Renal cortical epithelial cell (primary cell): Measurements from ENCODE around the gene ATG4C. TPM values are rescaled to one million over a fixed set of nuclear protein-coding genes. Genes with fewer than 3 reads are reported as not detected.
"Not testable (repeated sequence)": the region's sequence is repeated elsewhere in the genome, so short reads cannot be mapped to it uniquely, and the experiment has no call there.

ENCODE experiments used
- DNase-seq: peaks from one replicate; pipeline ENCODE4 v3.0.0-alpha.2; 2011; ENCODE audit warnings: low read depth
- total RNA-seq: library from RNA; depleted of rRNA; stranded (reverse); fragments of >200 nt; gene quantifications from 2 replicates; pipeline ENCODE4 v1.2.3, GENCODE V29; 2014

ATG4C gene, protein sequence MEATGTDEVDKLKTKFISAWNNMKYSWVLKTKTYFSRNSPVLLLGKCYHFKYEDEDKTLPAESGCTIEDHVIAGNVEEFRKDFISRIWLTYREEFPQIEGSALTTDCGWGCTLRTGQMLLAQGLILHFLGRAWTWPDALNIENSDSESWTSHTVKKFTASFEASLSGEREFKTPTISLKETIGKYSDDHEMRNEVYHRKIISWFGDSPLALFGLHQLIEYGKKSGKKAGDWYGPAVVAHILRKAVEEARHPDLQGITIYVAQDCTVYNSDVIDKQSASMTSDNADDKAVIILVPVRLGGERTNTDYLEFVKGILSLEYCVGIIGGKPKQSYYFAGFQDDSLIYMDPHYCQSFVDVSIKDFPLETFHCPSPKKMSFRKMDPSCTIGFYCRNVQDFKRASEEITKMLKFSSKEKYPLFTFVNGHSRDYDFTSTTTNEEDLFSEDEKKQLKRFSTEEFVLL
- 8.9 and 10.6 TPM in 2 replicates for total RNA-seq

DNA sequence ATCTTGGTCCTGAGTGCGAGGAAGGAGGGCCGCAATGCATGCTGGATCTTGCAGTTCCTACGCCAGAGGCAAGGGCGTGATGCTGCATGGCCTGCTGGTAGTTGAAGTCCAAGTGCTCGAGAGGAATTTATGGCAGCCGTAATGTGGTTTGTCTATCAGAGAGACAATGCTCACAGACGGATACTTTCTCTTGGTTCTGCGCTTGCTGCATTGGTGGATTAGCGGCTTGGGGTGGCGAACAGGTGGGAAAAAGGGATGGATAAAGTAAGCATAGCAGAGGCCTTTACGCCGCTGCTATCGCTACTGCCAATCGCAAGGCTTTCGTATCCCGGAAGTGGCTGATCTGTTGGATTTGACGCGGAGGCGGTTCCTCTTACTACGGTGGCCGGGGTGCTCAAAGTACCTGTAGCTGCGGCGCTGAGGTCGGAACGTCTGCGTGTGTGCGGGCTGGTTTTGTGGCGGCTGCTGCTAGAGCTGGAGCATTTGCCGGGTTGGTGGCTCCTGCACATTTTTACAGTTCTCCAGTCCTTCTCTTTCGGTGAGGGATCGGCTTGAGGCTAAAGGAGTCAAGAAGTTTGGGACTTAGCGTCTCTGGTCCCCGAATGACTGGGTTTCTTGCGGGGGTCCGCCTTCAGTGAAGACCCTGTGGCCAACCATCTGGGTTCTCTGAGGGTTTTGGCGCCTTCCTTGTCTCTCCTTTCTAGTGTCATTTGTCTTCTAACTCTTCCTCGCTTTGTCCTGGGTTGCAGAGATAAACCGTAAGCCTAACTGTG, at the start of gene ATG4C:
Gene ATG4C (plus strand): TSS at position 397 of the 773 bp plus-strand sequence. CDS start 19,655 bp downstream, outside the sequence.
- peak; percentile 98 for DNase-seq

DNA sequence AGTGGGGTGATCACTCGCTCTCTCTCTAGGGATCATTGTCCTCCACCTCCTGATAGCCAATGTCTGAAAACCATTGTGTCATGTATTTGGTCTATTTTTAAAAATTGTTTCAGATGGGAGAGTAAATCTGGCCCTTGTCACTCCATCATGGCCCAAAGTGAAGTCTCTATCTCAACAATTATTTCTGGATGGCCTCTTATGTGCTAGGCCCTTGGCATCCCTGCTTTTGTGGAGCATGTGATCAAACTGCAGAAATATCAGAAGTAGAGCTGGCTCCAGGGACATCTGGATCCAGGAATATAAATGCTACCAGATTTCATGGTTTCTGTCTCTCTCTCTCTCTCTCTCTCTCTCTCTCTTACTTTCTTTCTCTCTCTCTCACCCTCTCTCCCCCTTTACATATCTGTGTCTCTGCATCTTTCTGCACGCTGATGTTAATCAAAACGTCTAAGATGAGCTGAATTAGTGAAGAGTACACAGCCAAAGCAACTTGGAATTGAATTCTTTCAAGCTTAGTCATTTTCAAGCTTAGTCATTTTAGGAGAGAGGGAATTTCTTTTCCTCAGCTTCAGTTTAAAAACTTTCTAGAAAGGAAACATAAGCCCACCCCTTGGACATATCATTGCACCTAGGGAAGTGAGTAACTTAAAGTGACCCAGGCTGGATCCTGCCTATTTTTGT, 48.3 kb upstream of the ATG4C start:
- peak; percentile 64 for DNase-seq

DNA sequence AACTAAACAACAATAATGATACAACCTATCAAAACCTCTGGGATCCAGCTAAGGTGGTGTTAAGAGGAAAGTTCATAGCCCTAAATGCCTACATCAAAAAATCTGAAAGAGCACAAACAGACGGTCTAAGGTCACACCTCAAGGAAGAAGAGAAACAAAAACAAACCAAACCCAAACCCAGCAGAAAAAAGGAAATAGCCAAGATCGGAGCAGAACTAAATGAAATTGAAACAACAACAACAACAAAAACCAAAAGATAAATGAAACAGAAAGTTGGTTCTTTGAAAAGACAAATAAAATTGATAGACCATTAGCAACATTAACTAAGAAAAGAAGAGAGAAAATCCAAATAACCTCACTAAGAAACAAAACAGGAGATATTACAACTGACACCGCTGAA, 43.2 kb upstream of the ATG4C start:
- not testable (repeated sequence) for DNase-seq

DNA sequence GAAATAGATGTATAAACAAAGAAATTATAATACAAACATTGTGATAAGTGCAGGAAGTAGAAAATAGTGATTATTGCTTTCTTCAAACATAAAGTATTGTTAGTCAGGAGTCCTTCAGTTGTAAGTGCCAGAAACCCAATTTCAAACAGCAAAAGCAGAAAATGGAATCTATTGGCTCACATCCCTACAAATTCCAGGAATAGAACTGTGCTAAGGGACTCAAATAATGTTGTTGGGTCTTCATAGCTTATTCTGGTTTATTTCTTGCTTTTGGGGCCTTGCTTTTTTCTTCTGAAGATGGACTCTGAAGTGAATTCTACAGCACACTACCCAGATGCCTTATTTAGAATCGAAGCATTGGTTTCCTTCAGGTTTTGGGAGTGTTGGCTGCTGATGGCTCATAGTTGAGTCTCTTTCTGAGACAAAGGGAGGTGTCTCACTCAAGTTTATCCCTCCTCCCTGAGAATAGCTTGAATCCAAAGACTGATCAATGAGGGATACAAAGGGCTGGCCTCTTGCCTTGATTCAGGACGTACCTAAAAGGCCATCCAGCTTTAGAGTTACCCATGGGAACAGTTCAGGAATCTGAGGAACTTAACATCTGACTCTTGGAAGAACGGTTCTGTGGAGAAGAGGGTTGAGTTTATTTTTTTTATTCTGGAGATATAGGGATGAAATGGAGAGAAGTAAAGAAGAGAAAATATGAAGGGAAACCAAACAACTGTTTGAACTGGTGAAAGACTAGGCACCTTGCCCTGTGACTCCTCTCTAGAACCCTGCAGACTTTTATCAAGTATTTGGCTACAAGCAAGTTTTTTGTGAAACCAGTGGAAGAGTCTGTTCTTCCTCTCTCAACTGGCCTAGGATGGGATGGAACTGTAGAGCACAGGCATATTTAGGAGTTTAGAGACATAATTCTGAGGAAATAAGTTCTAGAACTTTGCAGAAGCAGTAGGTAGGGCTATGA, 39.0 kb upstream of the ATG4C start:
- no peak for DNase-seq

DNA sequence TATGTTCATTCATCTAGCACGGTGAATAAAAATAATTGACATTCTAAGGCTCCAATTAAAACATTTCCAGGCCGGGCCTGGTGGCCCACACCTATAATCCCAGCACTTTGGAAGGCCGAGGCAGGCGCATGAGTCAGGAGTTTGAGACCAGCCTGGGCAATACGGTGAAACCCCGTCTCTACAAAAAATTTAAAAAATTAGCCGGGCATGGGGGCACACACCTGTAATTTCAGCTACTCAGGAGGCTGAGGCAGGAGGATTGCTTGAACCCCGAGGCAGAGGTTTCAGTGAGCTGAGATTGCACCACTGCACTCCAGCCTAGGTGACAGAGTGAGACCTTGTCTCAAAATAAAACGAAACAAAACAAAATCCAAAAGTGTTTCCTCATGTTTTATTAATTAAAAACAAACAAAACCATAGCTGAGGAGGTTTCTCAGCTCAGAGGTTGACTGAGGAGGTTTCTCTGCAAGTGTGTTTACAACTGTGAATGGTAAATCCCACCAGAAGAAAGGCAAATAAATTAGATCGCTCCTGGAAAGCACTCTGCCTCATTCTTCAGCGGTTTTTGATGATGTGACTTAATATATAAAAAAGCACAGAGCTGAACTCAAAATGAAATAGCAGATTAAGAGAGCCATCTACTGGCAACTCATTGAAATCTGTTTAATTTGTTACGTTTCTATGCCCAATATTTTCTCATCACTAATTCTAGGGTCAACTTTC, 37.7 kb upstream of the ATG4C start:
- DNase-seq = peak; percentile 72

DNA sequence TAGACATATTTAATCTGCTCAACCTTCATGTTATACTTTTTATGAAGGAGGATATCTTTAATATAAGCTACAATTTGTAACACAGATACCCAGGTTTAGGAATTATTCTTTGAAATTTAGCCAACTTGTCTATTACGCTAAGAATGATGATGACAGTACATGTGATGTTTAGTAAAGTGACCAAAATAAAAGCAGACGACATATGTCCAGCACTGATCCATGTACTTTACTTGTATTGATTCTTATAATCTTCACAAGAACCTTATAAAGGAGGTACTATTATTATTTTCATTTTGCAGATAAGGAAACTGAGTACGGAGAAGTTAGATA, 37.2 kb upstream of the ATG4C start:
- no peak for DNase-seq

DNA sequence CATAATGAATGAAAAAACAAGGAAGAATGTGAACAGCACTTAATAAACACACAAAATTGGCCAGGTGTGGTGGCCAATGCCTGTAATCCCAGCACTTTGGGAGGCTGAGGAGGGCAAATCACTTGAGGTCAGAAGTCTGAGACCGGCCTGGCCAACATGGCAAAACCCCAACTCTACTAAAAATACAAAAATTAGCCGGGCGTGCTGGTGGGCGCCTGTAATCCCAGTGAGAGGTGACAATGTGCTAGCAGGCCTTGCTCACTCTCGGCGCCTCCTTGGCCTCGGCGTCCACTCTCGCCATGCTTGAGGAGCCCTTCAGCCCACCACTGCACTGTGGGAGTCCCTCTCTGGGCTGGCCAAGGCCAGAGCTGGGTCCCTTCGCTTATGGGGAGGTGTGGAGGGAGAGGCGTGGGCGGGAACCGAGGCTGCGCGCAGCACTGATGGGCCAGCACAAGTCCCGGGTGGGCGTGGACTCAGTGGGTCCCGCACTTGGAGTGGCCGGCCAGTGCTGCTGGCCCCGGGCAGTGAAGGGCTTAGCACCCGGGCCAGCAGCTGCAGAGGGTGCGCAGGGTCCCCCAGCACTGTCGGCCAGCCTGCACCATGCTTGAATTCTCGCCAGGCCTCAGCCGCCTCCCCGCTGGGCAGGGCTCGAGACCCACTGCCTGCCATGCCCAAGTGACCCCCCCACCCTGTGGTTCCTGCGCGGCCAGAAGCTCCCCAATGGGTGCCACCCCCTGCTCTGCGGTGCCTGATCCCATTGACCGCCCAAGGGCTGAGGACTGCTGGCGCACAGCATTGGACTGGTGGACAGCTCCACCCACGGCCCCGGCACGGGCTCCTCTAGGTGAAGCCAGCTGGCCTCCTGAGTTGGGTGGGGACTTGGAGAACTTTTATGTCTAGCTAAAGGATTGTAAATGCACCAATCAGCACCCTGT, 30.6 kb upstream of the ATG4C start:
- no peak for DNase-seq

DNA sequence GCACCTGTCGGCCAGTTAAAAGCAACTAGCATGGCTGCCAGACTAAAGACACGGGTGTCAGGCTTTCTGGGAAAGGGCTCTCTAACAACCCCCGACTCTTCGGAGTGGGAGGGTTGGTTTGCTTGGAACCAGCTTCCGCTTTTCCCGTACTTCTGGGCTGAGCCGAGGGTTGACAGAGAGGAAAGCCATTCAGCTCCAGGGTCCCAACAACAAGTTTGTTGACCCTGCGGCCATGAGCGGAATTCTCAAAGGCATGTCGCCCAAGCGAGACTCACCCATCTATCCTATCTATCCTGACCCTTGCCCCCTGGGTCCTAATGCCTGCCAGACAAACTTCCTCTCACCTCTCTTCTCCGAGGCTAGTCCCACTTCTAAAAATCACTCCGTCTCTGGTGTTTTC, 29.0 kb upstream of the ATG4C start:
- not testable (repeated sequence) for DNase-seq

DNA sequence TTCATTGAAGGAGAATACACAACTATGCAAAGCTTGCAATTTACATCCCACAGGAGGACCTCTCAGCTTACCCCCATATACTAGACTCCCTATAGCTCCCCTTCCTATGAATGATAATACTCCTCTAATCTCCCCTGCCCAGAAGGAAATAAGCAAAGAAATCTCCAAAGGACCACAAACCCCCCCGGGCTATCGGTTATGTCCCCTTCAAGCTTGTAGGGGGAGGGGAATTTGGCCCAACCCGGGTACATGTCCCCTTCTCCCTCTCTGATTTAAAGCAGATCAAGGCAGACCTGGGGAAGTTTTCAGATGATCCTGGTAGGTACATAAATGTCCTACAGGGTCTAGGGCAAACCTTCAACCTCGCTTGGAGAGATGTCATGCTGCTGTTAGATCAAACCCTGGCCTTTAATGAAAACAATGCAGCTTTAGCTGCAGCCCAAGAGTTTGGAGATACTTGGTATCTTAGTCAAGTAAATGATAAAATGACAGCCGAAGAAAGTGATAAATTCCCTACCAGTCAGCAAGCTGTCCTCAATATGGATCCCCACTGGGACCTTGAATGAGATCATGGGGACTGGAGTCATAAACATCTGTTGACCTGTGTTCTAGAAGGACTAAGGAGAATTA, 27.6 kb upstream of the ATG4C start:
- not testable (repeated sequence) for DNase-seq

DNA sequence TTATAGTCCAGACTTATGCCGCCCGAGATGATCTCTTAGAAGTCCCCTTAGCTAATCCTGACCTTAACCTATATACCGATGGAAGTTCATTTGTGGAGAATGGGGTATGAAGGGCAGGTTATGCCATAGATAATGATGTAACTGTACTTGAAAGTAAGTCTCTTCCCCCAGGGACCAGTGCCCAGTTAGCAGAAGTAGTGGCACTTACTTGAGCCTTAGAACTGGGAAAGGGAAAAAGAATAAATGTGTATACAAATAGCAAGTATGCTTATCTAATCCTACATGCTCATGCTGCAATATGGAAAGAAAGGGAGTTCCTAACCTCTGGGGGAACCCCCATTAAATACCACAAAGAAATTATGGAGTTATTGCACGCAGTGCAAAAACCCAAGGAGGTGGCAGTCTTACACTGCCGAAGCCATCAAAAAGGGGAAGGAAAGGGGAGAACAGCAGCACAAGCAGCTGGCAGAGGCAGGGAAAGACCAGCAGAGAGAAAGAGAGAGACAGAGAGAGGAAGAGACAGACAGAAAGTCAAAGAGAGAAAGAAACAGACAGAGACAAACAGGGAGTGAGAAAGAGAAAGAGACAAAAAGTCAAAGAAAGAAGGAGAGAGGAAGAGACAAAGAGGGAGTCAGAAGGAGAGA, 24.6 kb upstream of the ATG4C start:
- not testable (repeated sequence) for DNase-seq

DNA sequence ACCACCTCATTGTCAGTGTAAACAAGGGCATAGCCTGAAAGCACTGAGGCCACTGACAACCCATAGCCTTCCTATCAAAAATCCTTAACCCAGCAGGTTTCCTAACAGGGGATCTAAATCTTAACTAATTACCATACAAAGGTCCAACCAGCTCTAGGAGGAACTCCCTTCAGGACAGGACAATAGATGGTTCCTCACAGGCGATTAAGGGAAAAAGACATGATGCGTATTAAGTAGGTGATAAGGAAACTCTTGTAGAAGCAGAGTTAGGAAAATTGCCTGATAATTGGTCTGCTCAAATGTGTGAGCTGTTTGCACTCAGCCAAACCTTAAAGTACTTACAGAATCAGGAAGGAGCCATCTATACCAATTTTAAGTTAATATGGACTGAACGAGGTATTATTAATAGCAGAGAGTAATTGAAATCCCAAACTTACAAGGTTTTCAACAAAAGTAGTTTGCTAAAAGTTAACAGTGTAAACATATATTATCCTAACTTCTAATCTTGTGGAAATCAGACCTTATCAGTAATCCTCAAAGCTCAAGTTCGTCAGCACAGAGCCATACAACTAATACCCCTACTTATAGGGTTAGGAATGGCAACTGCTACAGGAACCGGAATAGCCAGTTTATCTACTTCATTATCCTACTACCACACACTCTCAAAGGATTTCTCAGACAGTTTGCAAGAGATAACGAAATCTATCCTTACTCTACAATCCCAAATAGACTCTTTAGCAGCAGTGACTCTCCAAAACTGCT, 23.7 kb upstream of the ATG4C start:
- DNase-seq = not testable (repeated sequence)

DNA sequence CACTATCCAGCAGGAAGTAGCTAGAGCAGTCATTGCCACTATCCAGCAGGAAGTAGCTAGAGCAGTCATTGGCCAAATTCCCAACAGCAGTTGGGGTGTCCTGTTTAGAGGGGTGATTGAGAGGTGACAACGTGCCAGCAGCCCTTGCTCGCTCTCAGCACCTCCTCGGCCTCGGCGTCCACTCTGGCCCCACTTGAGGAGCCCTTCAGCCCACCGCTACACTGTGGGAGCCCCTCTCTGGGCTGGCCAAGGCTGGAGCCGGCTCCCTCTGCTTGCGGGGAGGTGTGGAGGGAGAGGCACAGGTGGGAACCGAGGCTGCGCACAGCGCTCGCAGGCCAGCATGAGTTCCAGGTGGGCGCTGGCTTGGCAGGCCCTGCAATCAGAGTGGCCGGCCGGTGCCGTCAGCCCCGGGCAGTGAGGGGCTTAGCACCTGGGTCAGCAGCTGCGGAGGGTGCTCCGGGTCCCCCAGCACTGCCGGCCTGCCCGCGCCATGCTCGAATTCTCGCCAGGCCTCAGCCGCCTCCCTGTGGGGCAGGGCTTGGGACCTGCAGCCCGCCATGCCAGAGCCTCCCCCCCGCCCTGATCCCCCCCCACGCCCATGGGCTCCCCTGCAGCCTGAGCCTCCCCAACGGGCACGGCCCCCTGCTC, 22.6 kb upstream of the ATG4C start:
- DNase-seq = not testable (repeated sequence)

DNA sequence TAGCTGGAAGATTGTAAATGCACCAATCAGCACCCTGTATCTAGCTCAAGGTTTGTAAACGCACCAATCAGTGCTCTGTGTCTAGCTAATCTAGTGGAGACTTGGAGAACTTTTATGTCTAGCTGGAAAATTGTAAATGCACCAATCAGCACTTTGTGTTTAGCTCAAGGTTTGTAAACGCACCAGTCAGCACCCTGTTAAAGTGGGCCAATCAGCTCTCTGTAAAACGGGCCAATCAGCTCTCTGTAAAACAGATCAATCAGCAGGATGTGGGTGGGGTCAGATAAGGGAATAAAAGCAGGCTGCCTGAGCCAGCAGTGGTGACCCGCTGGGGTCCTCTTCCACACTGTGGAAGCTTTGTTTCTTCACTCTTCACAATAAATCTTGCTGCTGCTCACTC, 21.9 kb upstream of the ATG4C start:
- not testable (repeated sequence) for DNase-seq

DNA sequence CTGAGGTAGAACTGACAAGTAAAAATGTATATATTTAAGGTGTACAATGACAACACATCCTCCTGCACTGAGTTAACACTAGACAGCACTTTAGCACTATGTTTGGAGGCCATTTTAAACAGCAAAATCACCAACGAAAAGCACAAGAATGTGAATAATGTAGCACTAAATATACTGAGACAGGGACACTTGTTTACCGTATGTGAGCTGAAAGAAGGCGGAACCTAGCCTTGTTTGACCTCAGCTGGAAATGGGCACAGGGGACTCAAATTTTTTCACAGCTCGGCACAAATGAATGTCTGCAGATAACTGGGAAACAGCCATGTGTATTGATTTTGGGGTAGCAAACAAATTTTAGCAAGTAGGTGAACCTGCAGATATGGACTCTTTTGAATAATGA, 18.0 kb upstream of the ATG4C start:
- no peak for DNase-seq

DNA sequence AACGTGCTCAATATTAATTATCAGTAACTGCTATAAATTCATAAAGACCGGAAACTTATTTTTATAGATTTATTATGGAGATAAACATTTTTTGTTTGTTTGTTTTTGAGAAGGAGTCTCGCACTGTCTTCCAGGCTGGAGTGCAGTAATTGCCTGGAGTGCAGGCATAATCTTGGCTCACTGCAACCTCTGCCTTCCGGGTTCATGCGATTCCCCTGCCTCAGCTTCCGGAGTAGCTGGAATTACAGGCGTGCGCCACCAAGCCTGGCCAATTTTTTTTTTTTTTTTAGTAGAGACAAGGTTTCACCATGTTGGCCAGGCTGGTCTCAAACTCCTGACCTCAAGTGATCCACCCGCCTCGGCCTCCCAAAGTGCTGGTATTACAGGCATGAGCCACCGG, 15.4 kb upstream of the ATG4C start:
- DNase-seq = not testable (repeated sequence)

DNA sequence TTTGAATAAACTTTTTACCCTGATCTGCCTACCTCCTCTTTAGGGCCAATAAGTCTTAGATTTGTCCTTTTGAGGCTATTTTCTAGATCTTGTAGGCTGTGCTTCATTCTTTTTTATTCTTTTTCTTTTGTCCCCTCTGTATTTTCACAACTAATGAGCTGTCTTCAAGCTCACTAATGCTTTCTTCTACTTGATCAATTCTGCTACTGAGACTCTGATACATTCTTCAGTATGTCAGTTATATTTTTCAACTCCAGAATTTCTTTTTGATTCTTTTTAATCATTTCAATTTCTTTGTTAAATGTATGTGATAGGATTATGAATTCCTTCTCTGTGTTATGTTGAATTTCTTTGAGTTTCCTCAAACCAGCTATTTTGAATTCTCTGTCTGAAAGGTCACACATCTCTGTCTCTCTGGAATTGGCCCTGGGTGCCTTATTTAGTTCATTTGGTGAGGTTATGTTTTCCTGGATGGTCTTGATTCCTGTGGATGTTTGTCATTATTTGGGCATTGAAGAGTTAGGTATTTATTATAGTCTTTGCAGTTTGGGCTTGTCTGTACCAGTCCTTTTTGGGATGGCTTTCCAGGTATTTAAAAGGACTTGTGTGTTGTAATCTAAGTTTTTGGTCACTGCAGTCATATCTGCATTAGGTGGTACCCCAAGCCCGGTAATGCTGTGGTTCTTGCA, 11.2 kb upstream of the ATG4C start:
- no peak for DNase-seq

DNA sequence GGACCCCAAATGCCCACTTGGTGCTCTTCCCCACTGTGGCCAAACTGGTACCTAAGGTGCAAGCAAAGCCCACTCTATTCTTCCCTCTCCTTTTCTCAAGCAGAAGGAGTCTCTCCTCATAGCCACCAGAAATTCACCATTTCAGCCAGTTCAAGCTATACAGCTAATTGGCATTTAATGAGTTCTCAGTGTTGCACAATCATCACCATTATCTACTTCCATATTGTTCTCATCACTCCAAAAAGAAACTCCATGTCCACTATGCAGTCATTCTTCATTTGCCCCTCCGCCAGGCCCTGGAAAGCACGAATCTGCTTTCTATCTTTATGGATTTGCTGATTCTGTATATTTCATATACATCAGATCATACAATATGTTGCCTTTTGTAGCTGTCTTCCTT, 9.9 kb upstream of the ATG4C start:
- DNase-seq = no peak
